ENCODE data around the gene CHST15.

Gene CHST15

DNA sequence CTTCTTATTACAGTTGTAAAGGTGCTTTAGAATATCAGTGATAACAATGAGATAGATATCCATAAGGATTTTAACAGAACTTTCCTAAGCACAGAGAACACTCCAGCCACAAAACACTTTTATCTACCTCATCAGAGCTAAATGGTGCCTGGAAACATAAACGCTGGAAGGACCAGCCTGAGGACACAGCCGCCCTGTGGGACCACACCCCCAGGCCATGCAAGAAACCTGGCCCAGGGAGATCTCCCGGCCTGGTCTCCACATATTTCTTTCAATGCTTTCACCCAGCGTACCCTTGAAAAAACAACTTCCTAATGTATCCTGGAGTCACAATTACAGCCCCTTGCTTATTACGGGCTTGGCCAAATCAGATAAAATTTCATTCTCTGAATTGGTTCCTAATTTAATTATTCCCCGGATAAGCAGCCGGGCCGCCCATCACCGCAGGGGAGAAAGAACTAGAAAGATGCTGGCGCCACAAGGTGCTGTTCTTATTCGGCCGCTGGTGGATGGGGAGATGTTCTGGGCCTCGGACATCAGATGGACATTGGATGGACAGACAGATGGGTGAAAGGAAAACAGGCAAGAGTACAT, 11.8 kb downstream of the CHST15 start:
- no peak overlapping the region for H3K27ac ChIP-seq
- POLR2A ChIA-PET (ENCODE audit: low non-redundant PET), result no interaction called here
- CTCF ChIA-PET, result no interaction called here
- no peak for DNase-seq (ENCODE audit: low spot score)
- TF ChIP-seq, protein P1, sequence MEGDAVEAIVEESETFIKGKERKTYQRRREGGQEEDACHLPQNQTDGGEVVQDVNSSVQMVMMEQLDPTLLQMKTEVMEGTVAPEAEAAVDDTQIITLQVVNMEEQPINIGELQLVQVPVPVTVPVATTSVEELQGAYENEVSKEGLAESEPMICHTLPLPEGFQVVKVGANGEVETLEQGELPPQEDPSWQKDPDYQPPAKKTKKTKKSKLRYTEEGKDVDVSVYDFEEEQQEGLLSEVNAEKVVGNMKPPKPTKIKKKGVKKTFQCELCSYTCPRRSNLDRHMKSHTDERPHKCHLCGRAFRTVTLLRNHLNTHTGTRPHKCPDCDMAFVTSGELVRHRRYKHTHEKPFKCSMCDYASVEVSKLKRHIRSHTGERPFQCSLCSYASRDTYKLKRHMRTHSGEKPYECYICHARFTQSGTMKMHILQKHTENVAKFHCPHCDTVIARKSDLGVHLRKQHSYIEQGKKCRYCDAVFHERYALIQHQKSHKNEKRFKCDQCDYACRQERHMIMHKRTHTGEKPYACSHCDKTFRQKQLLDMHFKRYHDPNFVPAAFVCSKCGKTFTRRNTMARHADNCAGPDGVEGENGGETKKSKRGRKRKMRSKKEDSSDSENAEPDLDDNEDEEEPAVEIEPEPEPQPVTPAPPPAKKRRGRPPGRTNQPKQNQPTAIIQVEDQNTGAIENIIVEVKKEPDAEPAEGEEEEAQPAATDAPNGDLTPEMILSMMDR (conservative IDR thresholded peaks at IDR 0.05; ENCODE audit: low read depth), result no peak

DNA sequence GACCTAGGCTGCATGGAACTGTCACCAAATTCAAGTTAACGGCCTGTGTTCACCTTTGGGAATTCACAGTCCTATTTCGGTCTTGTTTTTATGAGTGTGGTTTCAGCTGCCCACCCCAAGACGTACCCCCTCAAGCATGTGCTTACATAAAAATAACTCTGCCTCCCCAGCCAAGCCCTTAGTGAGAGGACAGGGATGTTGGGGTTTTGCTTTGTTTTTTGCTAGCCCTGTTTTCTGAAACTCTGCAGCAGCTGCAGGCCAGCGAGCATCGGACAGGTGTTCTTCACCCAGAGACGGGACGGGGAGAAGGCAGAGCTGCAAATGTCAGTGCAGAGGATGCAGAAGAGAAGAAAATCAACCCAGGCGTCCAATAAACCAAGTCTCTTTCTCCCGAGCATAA, 13.5 kb downstream of the CHST15 start:
- CTCF ChIA-PET, result interaction anchor here (0.7 kb wide), 1 partner anchor 319 kb away, joined by 4 read pairs; no protein-coding TSS in a partner anchor
- TF ChIP-seq, protein P1 (conservative IDR thresholded peaks at IDR 0.05; ENCODE audit: low read depth), result no peak
- no peak for DNase-seq (ENCODE audit: low spot score)
- POLR2A ChIA-PET (ENCODE audit: low non-redundant PET), result no interaction called here
- no peak overlapping the region for H3K27ac ChIP-seq

GRCh38 chr10:124078714-124079113, 14.7 kb downstream of the CHST15 start:
- CTCF ChIA-PET, result no interaction called here
- DNase-seq (ENCODE audit: low spot score), result no peak
- POLR2A ChIA-PET (ENCODE audit: low non-redundant PET), result no interaction called here
- no peak overlapping the region for H3K27ac ChIP-seq
- TF ChIP-seq, protein P1 (conservative IDR thresholded peaks at IDR 0.05; ENCODE audit: low read depth), result no peak

DNA sequence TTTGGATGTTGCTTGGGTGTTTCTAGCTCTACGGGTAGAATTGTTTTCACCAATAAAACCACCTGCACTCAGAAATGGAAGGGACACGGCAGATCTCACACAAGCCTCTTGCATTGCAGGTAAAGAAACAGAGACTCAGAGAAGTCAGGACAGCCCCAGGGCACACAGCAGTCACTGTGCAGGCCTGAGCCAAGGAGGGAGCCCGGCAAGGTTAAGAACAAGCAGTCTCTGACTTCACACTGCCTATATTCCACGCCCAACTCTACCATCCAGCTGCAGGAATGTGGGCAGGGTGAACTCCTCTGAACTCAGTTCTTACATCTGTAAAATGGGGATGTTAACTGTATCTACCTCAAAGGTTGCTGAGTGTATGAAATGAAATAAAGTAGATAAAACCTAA, 15.4 kb downstream of the CHST15 start:
- ChIA-PET CTCF (no interaction called here), POLR2A (ENCODE audit: low non-redundant PET) (no interaction called here)
- H3K27ac ChIP-seq, result no peak overlapping the region
- DNase-seq (ENCODE audit: low spot score), result no peak
- TF ChIP-seq, protein P1 (conservative IDR thresholded peaks at IDR 0.05; ENCODE audit: low read depth), result no peak

DNA sequence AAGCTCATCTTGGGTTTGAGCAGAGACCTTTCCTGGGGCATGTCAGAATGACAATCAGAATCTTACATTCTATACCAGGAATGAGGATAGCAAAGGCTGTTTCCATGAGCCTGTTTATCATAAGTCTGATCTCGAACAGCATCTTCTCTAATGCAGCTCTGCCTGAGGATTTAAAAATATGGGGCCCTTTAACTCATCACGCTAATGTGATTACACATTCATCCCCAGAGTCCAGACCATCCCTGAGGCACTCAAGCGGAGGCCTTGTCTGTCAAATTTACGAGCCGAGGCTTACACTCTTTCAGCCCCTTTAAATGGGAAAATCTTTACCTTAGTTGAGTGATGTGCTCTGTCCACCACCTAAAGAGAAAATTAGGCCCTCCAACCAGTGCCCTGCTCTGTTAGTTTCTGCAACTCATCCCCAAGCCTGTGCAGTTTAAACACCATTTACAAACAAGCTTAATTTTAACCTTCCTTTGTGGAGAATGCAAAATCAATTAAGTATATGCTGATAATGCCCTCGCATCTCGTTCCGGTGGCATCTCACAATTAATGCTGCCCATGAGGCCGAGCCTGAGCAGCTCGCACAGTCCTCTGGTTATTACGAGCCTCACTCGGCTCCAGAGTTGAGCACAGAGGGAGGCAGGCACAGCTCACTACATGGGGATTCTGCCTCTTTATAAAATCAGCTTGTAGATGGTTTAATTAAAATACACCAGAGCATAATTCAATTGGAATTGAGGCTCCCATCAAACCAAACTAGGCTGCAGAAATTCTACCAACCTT, 16.0 kb downstream of the CHST15 start:
- no peak for DNase-seq (ENCODE audit: low spot score)
- no peak overlapping the region for H3K27ac ChIP-seq
- CTCF ChIA-PET, result interaction anchor here (0.7 kb wide), 1 partner anchor 20 kb away, joined by 5 read pairs; no protein-coding TSS in a partner anchor

GRCh38 chr10:124076148-124076733, 17.2 kb downstream of the CHST15 start:
- POLR2A ChIA-PET (ENCODE audit: low non-redundant PET), result no interaction called here
- H3K27ac ChIP-seq, result no peak overlapping the region
- TF ChIP-seq, protein P1 (conservative IDR thresholded peaks at IDR 0.05; ENCODE audit: low read depth), result no peak
- no peak for DNase-seq (ENCODE audit: low spot score)
- CTCF ChIA-PET, result interaction anchor here (0.6 to 0.7 kb wide), 2 partner anchors 19 to 283 kb away, joined by 3 to 5 read pairs; no protein-coding TSS in a partner anchor

More for the DNA sequence above, 16.0 kb downstream of the CHST15 start:
- TF ChIP-seq, protein P1 (conservative IDR thresholded peaks at IDR 0.05; ENCODE audit: low read depth), result no peak
- POLR2A ChIA-PET (ENCODE audit: low non-redundant PET), result no interaction called here
